GM18526 (cell line): Measurements from ENCODE around the gene VWDE.

Experiments used
- POLR2A ChIP-seq: IDR thresholded peaks from 3 replicates; pipeline ENCODE4 v1.6.1; 2011; ENCODE audit not compliant: insufficient read length; ENCODE audit errors: extremely low read depth

The VWDE gene

DNA sequence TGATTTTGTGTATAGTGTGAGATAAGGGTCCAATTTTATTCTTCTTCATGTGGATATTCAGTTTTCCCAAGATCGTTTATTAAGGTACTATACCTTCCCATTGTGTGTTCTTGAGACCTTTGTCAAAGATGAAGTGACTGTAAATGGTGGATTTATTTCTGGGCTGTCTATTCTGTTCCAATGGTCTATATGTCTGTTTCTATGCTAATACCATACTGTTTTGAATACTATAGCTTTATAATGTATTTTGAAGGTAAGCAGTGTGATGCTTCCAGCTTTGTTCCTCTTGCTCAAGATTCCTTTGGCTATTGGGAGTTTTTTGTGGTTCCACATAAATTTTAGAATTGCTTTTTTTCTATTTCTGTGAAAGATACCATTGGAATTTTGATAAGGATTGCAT is 8.7 kb upstream of the VWDE start:
- no peak for TF ChIP-seq POLR2A

DNA sequence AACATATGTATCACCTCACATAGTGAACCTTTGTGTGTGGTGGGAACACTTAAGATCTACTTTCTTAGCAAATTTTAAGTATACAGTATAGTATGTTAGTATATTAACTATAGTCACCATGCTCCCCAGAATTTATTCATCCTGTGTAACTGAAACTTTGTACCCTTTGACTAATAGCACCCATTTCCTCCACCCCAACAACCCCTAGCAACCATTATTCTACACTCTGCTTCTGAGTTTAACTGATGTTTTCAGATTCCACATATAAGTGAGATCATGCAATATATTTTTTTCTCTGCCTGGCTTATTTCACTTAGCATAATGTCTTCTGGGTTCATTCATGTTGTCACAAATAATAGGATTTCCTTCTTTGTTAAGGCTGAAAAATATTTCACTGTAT is 6.9 kb upstream of the VWDE start:
- TF ChIP-seq POLR2A = no peak

DNA sequence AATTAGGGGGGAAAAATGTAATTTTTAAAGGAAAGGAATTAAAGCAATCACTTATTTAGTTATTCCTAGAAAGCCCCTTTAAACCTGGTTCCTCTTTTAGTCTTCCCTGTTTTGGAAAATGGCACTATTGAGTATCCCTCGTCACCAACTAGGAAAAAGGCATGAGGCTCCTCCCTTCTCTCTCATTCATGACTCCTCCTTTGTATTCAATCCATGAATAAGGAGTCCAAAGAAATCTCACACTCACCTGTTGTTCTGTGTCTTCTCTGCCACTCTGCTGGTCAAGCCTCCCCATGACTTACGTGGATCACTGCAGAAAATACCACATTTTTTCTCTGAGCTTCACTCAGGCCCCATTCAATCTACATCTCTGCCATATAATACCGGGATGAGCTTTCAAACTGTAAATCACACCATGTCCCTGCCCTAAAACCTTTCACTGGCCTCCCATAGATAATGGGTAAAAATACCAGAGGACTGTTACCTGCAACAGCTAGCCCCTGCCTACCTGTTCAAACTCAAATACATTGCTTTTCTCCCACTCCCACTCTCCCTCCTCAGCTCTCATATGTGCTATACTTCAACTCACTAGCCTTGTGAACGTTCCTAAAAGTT is 5.5 kb upstream of the VWDE start:
- no peak for TF ChIP-seq POLR2A

DNA sequence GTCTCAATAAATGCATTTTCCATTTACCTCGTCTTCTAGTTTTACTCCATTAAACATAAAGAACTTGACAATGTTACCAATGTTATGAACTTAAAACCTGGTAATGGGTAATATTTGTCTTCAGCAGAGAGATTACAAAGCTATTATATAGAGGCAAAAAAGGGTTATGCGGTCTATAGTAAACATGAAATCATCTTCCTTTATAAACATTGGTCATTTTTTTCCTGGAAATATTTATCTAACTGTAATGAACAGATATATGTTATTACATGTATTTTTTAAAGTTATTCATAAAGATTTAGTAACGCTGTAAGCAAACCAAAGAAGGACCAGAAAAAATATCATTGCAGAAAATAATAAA is 1.3 kb downstream of the VWDE start:
- no peak for TF ChIP-seq POLR2A

DNA sequence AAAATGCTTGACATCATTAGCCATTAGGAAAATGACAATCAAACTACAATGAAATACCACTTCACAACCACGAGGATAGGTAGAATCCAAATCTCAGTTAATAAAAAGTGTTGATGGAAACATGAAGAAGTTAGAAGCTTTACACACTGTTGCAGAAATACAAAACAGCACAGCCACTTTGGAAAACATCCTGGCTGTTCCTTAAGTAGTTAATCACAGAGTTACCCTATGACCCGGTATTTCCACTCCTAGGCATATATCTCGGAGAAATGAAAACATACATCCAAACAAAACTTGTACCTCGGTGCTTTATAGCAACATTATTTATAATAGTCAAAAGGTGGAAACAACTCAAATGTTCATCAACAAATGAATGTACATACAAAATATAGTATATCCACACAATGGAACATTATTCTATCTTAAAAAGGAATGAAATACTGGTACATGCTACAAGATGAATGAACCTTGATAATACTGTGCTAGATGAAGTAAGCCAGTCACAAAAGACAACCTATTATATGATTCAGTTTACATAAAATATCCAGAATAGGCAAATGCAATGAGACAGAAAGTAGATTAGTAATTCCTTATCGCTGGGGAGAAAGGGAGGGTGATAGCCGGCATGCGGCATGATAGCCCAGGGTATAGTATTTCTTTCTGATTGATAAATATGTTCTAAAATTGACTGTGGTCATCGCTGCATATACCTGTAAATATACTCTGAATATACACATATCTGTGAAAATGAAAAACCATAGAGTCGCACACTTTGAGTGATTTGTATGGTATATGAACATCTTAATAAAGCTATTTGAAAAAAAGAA is 1.9 kb downstream of the VWDE start:
- no peak for TF ChIP-seq POLR2A

DNA sequence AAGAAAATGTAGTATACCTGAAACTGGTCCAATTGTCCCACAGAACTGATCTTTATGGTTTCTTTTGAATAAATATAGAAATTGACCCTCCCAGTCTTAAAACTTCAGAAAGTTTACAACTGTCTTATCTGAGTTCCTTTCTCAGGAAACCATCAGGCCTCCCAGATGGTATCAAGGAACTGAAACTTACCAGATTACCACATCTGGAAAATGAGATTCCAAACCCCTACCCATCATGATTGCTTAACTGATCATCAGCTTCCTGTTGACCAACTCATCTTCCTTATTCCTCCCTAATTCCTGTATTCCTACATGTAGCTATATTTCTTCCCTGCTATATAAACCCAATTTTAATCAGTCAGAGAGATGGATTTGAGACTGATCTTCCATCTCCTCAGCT is 5.5 kb downstream of the VWDE start:
- TF ChIP-seq POLR2A = no peak

DNA sequence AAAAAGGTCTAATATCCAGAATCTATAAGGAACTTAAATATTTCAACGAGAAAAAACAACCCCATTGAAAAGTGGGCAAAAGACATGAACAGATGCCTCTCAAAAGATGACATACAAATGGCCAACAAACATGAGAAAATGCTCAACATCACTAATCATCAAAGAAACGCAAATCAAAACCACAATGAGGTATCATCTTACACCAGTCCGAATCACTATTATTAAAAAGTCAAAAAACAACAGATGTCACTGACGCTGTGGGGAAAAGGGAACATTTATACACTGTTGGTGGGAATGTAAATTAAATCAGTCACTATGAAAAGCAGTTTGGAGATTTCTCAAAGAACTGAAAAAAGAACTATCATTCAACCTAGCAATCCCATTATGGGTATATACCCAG is 6.0 kb downstream of the VWDE start:
- no peak for TF ChIP-seq POLR2A

DNA sequence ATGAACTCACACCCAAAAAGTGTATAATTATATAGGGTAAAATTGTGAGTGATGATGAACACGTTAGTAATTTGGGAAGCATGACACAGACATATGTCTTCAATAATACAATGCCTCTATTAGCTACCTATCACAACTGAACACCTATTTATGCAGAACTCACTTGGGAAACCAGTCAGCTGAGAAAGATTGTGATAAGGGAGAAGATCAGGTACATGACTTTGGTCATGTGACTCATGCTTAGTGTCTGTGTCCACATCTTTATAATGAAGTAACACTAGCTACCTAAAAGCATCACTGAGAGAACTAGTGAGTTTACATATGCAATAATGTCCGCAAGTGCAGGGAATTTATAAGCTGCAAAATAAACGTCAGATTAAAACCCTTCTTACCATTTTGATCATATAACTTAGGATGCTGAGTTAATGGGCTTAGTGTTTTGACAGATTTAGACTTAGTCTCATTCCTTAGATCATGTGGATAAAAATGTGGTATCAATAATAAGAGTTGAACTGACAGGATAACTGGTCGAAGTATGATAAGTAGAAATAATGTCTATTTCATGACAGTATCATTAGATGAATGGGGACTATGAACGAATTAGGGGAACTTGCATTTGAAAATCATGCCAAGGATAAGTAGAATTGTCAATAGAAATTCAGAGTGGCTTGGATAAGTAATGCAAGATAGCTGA is 11.6 kb downstream of the VWDE start:
- no peak for TF ChIP-seq POLR2A

DNA sequence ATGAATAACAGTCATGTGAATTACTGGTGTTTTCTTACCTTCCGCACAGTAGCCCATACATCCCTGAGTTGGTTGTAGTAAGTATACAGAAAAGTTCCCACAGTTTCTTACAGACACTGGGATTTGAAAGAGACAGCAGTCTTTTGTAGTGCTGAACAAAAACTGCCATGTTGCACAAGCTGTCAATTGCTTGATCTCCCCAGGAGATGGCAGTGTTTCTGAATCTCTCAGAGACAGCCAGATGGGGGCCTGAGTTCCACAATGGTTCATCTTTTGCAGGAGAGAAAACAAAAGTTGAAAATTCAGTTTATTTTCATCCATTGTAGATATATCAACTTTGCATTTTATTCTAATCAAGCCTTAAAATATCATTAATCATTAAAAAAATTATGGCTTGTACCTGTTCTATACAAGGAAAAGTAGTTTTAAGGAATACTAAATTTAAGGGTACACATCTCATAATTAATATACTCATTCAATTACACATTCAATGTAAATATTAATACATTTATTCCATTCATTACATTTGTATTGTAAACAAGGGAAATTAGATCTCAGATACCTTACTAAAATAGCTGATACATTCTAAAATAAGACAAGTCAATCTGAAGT is 14.5 kb downstream of the VWDE start:
- TF ChIP-seq POLR2A = no peak

DNA sequence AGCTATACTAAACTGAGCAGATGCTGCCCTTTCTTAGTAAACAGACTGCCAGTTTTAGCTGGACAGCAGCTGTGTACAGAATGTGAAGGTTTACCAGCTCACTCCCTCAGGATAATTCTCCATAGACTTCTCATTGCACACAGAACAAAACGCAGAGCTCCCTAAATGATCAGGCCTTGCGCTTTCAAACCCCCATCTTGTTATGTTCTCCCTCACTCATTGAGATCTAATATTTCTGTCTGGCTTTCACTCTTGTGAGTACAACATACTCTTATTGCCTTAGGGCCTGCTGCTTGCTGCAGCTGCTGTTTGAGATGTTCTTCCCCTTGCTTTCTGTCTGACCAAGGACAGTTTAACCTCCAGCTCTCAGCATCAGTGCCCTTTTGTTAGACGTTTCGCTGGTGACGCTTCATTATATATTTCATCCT is 17.3 kb downstream of the VWDE start:
- TF ChIP-seq POLR2A = no peak

DNA sequence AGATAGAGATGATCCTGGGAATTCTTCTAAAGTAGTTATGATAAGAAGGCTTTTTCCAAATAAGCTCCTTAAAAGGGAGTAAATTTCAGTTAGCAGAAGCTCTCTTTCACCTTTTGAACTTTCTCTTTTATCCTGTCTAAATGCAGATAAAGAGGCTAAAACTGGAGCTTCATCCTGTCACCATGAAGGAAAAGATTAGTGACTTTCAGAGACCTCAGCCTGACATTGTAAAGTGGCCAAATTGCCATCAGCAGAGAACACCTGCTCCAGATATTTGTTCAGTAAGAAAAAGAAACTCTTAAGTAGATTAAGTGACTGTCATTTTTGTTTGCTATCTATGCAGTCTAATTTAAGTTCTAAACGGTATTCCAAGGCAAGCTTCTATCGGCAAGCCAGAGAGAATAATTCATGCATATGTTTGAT is 18.3 kb downstream of the VWDE start:
- TF ChIP-seq POLR2A = no peak

DNA sequence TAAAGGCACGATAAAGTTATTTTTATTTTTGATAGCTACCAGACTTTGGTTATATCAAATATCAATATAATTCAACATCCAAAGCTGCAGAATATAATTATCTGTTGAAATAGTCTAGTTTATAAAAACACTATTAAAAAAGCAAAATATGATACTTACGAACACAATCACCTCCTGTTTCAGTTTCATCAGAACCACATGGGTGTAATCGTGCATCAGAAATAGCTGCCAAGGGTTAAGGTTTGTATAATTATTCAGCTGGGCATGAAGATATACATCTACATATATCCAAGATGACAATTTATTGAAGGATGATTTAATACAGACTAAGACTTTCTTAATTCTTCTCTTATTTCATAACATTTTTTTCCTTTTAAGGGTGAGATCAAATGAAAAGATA is 20.3 kb downstream of the VWDE start:
- no peak for TF ChIP-seq POLR2A

DNA sequence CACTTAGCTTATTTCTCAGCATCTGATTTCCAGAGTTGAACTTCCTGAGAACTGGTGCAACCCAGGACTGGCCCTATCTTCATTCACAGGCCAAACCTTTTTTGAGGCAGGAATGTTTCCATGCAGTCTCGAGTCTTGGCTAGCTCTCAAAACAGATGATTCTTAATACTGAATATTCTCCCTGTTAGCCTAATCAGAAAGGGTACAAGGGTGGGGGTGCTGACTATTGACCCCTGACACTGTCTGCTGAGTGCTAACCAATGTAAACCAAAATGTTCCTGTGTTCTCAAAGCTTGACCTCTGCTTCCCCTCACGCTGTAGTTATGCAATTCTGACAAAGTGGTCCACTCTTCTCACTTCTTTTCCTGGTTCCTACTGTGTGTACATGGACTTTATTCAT is 25.3 kb downstream of the VWDE start:
- TF ChIP-seq POLR2A = no peak

DNA sequence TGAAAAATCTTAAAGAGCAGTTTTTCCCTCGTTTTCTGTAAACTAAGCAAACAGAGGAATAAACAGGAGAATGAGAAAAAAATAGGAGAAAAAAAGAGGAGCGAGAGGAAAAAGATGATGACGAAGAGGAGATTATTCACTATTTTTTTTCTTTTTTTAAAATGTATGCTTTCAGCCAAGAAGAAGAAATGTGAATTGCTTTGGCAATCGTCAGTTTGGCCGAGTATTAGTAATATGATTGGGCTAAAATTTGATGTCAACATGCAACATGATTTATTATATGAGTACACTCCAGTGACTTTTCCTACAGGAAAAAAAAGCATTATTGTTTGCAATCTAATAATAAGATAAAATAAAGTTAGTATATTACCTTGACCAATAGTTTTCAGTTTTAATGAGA is 26.3 kb downstream of the VWDE start:
- TF ChIP-seq POLR2A = no peak

DNA sequence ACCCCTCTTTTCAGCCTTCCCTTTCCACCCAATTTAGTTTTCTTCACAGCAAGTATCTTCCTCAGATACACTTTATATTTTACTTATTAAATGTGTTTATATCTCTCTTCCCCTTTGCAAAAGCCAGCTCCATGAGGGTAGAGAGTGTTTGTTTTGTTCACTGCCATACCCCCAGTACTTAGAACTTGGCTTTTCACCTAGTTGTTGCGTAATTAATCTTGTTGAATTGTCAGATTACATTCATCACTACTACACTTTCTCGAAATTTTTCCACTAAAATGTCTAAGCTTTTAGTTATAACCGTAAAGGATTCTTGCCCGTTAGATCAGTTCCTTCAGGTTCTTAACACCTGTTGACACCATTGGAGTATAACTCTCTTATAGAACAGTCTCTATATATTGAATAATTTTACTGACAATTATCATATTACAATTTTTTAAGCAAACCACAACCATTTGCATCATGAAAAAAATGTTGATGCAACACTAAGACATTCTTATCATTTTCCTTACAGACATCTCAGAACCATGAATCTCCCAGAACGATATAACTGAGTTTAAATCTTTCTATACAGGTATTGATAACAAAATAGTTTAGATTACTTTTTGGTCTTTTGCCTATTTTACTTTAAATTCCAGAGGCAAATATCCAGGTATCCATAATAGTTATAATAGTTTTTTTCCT is 29.9 kb downstream of the VWDE start:
- TF ChIP-seq POLR2A = no peak
